Skeletal muscle cell (primary cell): ENCODE data around the gene SLC23A2.
"Not testable (repeated sequence)": the region's sequence is repeated elsewhere in the genome, so short reads cannot be mapped to it uniquely, and the experiment has no call there.

Experiments
- DNase-seq: peaks from one replicate; pipeline ENCODE4 v3.0.0-alpha.2; 2010; ENCODE audit warnings: low read depth
- H3K4me3 ChIP-seq: 2 replicates; pipeline ENCODE4 v1.5.1; 2011; ENCODE audit warnings: low read depth, mild to moderate bottlenecking, control low read depth, low read length, moderate library complexity

The SLC23A2 gene

GRCh38 chr20:4864311-4864752 lies 137.0 kb downstream of the SLC23A2 start:
- no peak for DNase-seq
- no peak overlapping the region for H3K4me3 ChIP-seq

GRCh38 chr20:4862661-4863060 lies 138.6 kb downstream of the SLC23A2 start:
- no peak for DNase-seq
- no peak overlapping the region for H3K4me3 ChIP-seq

GRCh38 chr20:4861961-4862360 lies 139.3 kb downstream of the SLC23A2 start:
- H3K4me3 ChIP-seq = no peak overlapping the region
- DNase-seq = no peak

- DNase-seq = no peak
- no peak overlapping the region for H3K4me3 ChIP-seq
Measured at GRCh38 chr20:4858000-4858399, 143.3 kb downstream of the SLC23A2 start.

GRCh38 chr20:4856022-4856755 lies 145.1 kb downstream of the SLC23A2 start:
- H3K4me3 ChIP-seq = no peak overlapping the region
- DNase-seq = no peak

GRCh38 chr20:4855555-4855954 lies 145.8 kb downstream of the SLC23A2 start:
- no peak for DNase-seq
- H3K4me3 ChIP-seq = no peak overlapping the region

- no peak for DNase-seq
- no peak overlapping the region for H3K4me3 ChIP-seq
Measured at GRCh38 chr20:4855097-4855496, 146.2 kb downstream of the SLC23A2 start.

GRCh38 chr20:4854561-4854901 lies 146.8 kb downstream of the SLC23A2 start:
- H3K4me3 ChIP-seq = no peak overlapping the region
- DNase-seq = no peak

GRCh38 chr20:4853757-4854560 lies 147.4 kb downstream of the SLC23A2 start:
- no peak overlapping the region for H3K4me3 ChIP-seq
- no peak for DNase-seq

- DNase-seq = no peak
- H3K4me3 ChIP-seq = no peak overlapping the region
Measured at GRCh38 chr20:4853004-4853403, 148.3 kb downstream of the SLC23A2 start.

GRCh38 chr20:4850960-4851359 lies 150.3 kb downstream of the SLC23A2 start:
- DNase-seq = no peak
- H3K4me3 ChIP-seq = no peak overlapping the region

- DNase-seq, H3K4me3 ChIP-seq: not testable (repeated sequence)
Measured at GRCh38 chr20:4848829-4849228, 152.5 kb downstream of the SLC23A2 start.

GRCh38 chr20:4848041-4848440 lies 153.3 kb downstream of the SLC23A2 start:
- no peak overlapping the region for H3K4me3 ChIP-seq
- no peak for DNase-seq

- H3K4me3 ChIP-seq = no peak overlapping the region
- no peak for DNase-seq
Measured at GRCh38 chr20:4846821-4847220, 154.5 kb downstream of the SLC23A2 start.

- H3K4me3 ChIP-seq = no peak overlapping the region
- DNase-seq = no peak
Measured at GRCh38 chr20:4844751-4845465, 156.4 kb downstream of the SLC23A2 start.

- no peak for DNase-seq
Measured at GRCh38 chr20:4844325-4844724, 157.0 kb downstream of the SLC23A2 start.

GRCh38 chr20:4840801-4841200 lies 160.5 kb downstream of the SLC23A2 start:
- no peak overlapping the region for H3K4me3 ChIP-seq
- no peak for DNase-seq

More at GRCh38 chr20:4844325-4844724, 157.0 kb downstream of the SLC23A2 start:
- no peak overlapping the region for H3K4me3 ChIP-seq

GRCh38 chr20:4838526-4838925 lies 162.8 kb downstream of the SLC23A2 start:
- DNase-seq = no peak
- no peak overlapping the region for H3K4me3 ChIP-seq

- H3K4me3 ChIP-seq = no peak overlapping the region
- no peak for DNase-seq
Measured at GRCh38 chr20:4837760-4838159, 163.6 kb downstream of the SLC23A2 start.

- no peak overlapping the region for H3K4me3 ChIP-seq
- no peak for DNase-seq
Measured at GRCh38 chr20:4836935-4837334, 164.4 kb downstream of the SLC23A2 start.
